ENCODE measurements around the gene MTFMT.

- TF ChIP-seq, protein P1, sequence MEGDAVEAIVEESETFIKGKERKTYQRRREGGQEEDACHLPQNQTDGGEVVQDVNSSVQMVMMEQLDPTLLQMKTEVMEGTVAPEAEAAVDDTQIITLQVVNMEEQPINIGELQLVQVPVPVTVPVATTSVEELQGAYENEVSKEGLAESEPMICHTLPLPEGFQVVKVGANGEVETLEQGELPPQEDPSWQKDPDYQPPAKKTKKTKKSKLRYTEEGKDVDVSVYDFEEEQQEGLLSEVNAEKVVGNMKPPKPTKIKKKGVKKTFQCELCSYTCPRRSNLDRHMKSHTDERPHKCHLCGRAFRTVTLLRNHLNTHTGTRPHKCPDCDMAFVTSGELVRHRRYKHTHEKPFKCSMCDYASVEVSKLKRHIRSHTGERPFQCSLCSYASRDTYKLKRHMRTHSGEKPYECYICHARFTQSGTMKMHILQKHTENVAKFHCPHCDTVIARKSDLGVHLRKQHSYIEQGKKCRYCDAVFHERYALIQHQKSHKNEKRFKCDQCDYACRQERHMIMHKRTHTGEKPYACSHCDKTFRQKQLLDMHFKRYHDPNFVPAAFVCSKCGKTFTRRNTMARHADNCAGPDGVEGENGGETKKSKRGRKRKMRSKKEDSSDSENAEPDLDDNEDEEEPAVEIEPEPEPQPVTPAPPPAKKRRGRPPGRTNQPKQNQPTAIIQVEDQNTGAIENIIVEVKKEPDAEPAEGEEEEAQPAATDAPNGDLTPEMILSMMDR (IDR thresholded peaks at IDR 0.05), result no peak
- TF ChIP-seq POLR2A (IDR thresholded peaks at IDR 0.05) (no peak), EP300 (IDR thresholded peaks at IDR 0.05) (no peak)
These were observed 37.8 kb downstream of the MTFMT start for GRCh38 chr15:64991536-64992135.

Measured in ovary (tissue), 3 donors.